HG02981 (cell line): ENCODE measurements around the gene LIME1.

Experiments
- ATAC-seq: cut with Tn5 transposase; IDR thresholded peaks from one replicate; pipeline ENCODE4 v1.9.1; 2021; ENCODE audit warnings: mild to moderate bottlenecking, moderate library complexity; ENCODE audit not compliant: unreplicated experiment

LIME1 gene, protein sequence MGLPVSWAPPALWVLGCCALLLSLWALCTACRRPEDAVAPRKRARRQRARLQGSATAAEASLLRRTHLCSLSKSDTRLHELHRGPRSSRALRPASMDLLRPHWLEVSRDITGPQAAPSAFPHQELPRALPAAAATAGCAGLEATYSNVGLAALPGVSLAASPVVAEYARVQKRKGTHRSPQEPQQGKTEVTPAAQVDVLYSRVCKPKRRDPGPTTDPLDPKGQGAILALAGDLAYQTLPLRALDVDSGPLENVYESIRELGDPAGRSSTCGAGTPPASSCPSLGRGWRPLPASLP

DNA sequence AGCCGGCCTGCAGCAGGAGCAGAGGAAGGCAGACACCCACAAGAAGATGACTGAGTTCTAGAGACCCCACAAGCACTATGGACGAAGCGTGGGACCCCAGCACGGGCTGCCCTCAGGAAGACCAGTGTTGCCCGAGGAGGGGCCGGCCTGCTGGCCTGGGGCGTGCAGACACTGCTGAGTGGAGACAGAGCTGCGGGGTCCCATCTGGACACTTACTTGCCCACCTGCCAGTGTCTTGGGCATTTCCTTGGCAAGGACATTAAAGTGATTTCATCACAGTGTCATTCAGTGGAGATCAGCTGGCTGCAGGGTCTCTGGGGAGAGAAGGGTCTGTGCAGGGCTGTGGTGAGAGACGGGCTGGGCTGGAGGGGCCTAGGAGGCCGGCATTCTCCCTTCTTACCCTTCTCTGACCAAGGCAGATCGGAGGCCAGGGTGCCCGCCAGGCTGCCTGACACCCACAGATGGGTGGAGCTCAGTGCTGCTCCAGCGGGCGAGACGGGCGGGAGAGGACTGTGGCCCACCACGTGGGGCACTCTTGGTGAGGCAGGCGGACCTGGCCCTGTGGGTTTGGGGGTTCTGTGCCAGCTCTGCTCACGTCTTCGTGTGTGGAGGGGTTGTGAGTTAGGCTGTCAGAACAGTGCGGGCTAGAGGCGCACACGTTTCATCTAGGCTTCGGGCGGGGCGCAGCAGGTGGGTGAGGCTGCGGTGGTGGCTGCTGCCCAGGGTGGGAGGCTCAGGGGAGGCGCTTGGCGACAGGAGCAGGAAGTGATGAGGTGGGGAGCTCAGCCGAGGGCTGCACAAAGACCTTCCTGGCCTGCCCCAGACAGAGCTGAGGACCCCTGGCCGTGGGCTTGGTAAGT lies at the start of gene LIME1:
Gene LIME1, plus strand, starts transcription at position 806 of the 860 bp plus-strand sequence. CDS start 886 bp downstream, outside the sequence.
- ATAC-seq, result no peak

DNA sequence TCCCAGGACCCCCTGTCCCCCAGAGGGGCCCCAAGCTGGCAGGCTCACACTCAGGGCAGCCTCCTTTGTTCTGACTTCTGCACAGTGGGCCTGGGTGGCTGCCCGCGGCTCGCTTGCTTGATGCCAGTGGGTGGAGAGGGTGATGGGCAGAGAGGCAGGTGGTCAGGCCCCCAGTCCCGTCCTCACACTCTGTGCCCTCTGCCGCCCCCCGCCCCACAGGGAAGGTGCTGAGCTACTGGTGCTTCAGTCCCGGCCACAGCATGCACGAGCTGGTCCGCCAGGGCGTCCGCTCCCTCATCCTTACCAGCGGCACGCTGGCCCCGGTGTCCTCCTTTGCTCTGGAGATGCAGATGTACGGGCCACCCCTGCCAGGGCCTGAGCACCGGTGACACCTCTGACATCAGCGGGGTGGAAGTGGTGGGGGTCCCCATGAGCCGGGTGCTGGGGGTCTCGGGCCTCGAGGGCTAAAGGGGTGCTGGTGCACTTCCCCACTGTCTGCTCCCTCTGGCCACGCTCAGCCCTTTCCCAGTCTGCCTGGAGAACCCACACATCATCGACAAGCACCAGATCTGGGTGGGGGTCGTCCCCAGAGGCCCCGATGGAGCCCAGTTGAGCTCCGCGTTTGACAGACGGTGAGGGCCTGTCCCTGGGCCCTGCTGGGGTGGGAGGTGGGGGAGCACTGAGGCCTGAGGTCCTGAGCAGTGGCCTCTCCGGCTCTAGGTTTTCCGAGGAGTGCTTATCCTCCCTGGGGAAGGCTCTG lies 48.9 kb upstream of the LIME1 start:
- ATAC-seq, result no peak

DNA sequence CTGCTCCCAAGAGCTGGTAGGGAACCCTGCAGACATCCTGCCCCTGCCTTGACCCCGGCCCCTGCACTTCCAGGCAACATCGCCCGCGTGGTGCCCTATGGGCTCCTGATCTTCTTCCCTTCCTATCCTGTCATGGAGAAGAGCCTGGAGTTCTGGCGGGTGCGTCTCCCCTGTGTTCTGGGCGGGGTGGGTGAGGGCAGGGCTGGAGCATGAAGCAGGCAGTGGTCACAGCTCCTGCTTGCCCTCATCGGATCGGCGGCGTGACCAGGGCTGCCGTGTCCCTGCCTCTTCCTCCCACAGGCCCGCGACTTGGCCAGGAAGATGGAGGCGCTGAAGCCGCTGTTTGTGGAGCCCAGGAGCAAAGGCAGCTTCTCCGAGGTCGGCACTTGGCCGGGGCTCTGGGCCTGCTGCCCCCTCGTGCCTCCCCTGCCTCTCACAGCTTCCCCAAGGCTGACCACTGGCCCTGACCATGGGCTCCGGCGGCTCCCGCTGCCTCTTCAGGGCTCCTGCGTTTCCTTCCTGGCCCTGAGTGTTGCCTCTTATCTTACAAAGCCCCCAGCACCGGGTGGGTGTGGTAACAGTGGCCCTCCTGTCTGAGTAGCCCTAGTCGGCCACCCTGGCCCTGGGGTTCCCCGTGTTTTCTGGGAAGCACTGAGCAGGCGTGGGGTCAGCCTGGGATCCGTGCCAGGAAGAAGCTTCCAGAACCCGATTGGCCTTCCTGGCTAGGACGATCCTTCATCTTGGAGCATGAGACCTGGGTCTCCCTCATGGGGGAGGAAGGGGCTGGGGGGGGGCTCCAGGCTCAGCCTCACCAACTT lies 48.0 kb upstream of the LIME1 start:
- no peak for ATAC-seq

DNA sequence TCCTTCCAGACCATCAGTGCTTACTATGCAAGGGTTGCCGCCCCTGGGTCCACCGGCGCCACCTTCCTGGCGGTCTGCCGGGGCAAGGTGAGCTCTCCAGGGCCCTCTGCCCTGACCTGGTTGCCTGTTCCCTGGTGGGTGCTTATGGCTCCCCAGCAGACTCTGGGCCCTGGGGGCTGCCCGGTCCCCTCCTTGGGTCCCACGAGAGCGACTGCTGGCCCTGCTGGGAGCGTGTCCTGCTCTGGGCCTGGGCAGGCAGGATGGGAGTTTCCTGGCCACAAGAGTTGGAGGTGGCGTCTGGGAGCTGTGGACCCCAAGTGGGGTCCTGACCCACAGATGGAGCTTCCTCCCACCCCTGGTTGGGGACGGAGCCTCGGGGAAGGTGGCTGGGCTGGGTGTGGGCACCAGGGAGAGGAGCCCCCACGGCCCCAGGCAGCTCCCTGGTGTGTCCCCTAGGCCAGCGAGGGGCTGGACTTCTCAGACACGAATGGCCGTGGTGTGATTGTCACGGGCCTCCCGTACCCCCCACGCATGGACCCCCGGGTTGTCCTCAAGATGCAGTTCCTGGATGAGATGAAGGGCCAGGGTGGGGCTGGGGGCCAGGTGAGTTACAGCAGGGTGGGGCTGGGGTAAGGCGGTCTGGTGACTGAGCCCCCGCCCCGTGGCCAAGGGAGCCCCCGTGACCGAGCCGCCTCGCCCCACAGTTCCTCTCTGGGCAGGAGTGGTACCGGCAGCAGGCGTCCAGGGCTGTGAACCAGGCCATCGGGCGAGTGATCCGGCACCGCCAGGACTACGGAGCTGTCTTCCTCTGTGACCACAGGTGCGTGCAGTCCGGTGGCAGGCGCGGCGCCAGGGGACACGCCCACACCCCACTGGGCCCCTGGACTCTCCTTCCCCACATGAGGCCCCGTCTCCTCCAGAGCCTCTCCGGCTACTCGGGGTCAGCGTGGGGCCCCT lies 47.1 kb upstream of the LIME1 start:
- ATAC-seq, result no peak

DNA sequence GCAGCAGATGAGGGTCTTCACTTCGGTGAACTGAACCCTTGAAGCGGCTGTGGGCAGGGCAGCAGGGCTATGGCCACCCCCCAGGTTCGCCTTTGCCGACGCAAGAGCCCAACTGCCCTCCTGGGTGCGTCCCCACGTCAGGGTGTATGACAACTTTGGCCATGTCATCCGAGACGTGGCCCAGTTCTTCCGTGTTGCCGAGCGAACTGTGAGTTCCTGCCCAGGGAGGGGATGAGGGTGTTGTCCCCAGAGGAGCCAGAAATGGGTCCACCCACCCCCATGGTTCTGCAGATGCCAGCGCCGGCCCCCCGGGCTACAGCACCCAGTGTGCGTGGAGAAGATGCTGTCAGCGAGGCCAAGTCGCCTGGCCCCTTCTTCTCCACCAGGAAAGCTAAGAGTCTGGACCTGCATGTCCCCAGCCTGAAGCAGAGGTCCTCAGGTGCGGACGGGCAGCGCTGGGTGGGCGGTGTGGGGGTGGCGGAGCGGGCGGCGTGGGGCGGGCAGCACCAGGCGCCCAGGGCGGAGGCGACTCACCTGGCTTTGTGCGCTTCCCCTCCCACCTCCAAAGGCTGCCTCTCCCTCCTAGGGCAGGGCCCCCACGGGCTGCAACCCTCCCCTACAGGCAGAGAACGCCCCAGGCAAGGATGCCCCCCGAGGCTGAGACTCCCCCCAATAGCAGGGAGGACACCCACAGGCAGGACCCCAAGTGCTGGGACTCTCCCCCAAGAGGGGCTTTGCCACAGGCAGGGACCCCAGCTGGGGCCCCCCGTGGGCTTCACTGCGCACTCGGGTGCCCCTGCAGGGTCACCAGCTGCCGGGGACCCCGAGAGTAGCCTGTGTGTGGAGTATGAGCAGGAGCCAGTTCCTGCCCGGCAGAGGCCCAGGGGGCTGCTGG lies 46.2 kb upstream of the LIME1 start:
- no peak for ATAC-seq

DNA sequence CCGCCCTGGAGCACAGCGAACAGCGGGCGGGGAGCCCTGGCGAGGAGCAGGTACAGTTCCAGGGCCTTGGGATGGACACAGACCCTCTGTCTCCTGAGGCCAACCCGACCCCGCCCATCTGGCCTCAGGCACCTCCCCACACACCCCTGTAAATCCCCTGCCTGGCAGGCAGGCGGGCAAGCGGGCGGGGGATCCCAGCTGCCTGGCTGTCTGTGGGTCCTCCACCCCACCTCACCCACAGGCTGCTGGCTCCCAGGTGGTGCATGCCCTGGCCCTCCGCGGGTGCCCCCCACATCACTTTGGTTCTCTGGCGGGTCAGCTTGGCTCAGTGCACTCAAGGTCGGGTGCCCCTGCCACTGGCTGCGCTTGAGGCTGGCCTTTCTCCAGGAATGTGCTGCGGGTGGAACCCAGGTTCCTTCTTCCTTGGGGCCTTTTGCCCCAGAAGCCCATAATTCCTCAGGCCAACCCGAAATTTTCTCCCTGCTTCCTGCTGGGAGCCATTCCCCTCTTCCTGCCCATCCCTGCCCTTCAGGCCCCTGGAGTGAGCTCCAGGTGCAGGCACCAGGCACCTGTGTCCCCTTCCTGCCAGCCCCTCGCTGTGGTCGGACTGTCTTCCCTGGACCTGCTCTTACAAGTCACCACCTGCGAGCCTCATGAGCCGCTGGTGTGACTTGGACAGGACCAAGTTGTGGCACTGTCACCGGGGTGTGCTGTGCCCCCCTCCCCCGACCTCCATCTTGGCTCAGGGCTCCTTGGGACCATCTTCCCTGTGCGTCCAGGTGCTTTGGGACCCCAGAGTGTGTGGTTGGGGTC lies 45.4 kb upstream of the LIME1 start:
- no peak for ATAC-seq

DNA sequence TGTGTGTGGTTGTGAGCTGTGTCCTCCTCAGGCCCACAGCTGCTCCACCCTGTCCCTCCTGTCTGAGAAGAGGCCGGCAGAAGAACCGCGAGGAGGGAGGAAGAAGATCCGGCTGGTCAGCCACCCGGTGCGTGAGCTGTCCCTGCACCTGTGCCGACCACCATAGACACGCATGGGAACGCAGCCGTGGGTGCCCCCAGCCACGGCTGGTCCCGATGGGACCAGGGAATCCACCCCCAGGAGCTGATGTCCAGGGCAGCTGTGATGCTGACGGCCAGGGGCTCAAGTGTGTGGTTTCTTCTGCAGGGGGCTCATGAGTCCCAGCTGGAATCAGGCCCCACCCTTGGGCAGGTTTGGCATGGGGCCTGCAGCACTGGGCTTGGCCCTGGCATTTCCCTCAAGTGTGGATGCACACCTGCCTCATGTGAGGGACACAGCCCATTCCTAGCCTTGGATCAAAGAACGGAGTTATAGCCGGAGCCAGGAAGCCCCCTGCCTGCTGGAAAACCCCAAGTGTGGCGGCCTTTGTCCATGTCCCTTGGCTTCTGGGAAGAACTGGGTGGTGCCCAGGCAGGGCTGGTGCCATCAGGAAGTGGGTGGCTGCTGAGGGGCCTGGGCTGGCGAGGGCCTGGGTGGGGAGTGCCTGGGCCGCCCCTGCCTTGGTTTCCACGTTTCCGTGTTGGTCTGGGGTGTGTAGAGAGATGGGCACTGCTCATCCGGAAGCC lies 44.6 kb upstream of the LIME1 start:
- ATAC-seq, result no peak

DNA sequence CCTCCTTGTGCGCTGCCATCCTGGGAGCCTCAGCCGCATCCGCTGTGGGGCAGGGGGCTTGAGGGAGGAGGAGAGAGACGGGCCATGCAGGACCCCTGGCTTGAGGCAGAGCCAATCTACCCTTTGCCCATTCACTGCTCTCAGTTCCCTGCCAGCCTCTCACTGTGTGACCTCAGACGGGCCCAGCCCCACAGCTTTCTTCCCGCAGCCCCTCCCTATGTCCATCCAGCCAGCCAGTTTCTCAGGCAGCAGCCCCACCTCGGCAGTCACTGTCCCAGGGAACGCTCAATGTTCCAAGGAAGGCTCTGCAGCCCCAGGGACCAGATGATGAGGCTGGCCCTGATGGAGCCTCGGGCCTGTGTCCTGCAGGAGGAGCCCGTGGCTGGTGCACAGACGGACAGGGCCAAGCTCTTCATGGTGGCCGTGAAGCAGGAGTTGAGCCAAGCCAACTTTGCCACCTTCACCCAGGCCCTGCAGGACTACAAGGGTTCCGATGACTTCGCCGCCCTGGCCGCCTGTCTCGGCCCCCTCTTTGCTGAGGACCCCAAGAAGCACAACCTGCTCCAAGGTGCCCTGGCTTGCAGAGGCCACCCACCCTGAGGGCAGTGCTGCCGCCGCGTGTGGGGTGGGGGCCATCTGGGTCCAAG lies 43.9 kb upstream of the LIME1 start:
- no peak for ATAC-seq

DNA sequence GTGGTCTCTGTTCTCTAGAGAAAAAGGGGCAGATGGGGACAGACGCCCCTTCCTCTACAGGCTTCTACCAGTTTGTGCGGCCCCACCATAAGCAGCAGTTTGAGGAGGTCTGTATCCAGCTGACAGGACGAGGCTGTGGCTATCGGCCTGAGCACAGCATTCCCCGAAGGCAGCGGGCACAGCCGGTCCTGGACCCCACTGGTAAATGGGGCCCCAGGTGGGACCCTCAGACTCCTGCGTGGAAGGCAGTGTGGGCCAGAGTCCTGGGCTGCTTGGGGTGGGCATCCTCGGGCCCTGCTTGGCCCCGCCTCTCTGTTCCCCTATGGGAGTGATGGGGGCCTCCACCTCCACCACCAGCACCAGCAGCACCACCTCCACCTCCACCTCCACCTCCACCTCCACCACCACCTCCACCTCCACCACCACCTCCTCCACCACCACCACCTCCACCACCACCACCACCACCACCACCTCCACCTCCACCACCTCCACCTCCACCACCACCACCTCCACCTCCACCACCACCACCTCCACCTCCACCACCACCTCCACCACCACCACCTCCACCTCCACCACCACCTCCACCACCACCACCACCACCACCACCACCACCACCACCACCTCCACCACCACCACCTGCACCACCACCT lies 43.3 kb upstream of the LIME1 start:
- ATAC-seq, result no peak

DNA sequence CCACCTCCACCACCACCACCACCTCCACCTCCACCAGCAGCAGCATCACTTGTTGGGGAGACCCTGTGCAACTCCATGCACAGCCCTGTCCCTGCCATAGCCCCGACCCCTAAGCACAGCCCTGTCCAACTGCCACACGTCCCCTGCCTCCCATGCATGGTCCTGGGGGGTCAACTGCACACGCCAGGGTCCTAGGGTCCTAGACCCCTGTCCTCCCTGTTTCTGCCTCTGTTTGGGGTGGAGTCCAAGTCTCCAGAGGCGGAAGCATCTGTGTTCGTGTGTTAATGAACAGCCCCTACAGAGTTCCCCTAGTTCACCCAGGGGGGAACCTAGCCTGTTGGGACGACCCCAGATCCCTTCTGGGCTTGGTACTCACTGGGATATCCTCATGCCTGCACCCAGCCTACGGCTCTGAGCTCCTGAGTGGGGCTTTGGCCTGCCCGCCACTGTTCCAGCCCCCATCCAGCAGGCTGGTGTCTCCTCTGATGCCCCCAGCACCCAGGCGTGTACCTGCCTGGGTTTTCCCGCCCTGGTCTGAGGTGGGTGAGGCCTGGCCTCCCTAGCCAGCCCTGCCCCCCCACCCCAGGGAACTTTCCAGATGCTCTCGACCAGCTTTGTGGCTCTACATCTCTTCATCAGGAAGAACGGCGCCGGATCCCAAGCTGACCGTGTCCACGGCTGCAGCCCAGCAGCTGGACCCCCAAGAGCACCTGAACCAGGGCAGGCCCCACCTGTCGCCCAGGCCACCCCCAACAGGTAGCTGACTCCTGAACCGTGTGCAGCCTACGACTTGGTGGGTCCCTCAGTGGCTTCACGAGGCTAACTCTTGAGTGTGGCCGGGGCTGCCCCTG lies 42.5 kb upstream of the LIME1 start:
- no peak for ATAC-seq

DNA sequence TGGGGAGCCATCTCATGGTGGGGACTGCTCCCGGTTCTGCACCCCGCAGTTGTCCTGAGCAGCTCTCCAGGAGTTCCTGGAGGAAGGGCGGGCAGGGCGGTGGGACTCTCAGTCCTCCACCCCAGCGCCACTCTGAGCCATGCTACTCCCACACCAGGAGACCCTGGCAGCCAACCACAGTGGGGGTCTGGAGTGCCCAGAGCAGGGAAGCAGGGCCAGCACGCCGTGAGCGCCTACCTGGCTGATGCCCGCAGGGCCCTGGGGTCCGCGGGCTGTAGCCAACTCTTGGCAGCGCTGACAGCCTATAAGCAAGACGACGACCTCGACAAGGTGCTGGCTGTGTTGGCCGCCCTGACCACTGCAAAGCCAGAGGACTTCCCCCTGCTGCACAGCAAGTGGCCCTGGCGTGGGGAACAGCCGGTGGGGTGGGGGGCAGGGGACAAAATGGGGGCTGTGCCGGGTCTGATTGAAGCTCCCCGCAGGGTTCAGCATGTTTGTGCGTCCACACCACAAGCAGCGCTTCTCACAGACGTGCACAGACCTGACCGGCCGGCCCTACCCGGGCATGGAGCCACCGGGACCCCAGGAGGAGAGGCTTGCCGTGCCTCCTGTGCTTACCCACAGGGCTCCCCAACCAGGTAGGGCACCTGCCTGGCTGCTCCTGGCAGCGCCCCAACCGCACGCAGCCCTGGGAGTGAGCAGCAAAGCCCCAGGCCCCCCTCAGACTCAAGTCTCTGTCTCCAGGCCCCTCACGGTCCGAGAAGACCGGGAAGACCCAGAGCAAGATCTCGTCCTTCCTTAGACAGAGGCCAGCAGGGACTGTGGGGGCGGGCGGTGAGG lies 41.7 kb upstream of the LIME1 start:
- no peak for ATAC-seq

DNA sequence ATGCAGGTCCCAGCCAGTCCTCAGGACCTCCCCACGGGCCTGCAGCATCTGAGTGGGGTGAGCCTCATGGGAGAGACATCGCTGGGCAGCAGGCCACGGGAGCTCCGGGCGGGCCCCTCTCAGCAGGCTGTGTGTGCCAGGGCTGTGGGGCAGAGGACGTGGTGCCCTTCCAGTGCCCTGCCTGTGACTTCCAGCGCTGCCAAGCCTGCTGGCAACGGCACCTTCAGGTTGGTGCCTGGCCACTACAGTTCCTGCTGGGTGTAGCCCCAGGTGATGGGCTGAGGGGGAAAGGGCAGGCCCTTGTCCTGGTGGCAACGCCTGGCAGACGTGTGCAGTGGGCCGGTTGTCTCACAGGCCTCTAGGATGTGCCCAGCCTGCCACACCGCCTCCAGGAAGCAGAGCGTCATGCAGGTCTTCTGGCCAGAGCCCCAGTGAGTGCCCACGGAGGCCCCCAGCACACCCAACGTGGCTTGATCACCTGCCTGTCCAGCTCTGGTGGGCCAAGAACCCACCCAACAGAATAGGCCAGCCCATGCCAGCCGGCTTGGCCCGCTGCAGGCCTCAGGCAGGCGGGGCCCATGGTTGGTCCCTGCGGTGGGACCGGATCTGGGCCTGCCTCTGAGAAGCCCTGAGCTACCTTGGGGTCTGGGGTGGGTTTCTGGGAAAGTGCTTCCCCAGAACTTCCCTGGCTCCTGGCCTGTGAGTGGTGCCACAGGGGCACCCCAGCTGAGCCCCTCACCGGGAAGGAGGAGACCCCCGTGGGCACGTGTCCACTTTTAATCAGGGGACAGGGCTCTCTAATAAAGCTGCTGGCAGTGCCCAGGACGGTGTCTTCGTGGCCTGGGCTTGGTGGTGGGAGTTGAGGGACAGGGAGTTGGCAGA lies 40.8 kb upstream of the LIME1 start:
- no peak for ATAC-seq

DNA sequence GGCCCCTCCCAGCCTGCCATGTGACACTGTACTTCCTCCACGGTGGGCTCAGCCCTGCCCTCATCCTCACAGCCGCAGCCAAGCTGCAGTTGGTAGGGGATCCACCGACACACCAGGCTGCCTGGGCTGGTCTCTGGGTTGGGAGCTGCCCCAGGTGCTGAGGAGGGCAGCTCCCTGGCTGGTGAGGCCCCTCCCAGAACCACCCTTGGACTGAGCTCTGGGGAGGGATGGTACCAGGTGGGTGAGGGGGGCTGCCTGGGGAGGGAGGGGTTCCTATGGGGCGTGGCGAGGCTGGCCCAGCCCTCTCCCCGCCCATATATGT lies 40.2 kb upstream of the LIME1 start:
- ATAC-seq, result no peak
